Ishikawa (cell line): ENCODE measurements around the gene ACTN3.

Source experiments
- TAF1 ChIP-seq: IDR thresholded peaks from 2 replicates; pipeline ENCODE4 v1.6.1; 2012; ENCODE audit warnings: low read depth, mild to moderate bottlenecking
- TCF12 ChIP-seq: IDR thresholded peaks from 2 replicates; pipeline ENCODE4 v1.6.1; 2012; ENCODE audit warnings: low read depth
- TEAD4 ChIP-seq: IDR thresholded peaks from 2 replicates; pipeline ENCODE4 v1.6.1; 2012
- TF ChIP-seq, protein P1 (sequence below): IDR thresholded peaks from 2 replicates; pipeline ENCODE4 v1.6.1; 2012

DNA sequence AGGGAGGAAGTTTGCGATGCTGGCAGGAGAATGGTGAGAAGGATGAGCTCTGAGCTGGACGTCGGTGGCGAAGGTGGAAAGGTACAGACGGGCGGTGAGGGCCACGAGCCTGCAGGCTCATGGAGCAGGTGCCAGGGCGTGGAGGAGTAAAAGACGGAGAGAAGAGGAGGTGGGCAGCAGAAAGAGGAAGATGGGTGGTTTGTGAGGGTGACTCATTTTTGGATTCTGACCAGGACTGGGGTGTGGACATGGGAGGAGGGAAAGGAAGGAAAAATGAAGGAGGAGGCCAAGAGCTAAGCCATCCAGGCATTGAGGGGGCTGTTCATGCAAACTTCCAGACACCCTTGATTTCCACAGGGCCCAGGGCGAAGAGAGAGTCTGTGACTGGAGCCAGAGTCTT lies 4.3 kb upstream of the ACTN3 start:
- TF ChIP-seq TEAD4 (no peak), TAF1 (no peak), TCF12 (no peak)
- TF ChIP-seq, protein P1, sequence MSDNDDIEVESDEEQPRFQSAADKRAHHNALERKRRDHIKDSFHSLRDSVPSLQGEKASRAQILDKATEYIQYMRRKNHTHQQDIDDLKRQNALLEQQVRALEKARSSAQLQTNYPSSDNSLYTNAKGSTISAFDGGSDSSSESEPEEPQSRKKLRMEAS = no peak
